Endothelial cell of umbilical vein (primary cell): Measurements from ENCODE around the gene RARRES1. TPM values are rescaled to one million over a fixed set of nuclear protein-coding genes. Genes with fewer than 3 reads are reported as not detected.

ENCODE experiments used
- BruUV-seq: library from RNA; stranded (reverse); fragments of 400-500 nt; replicated peaks from 2 replicates; lab custom pipeline; 2021; lab: Mats Ljungman, UMichigan
- CTCF ChIA-PET: fragments of 300-600, 350-600 bp; sonication (Branson Sonifier 250); formaldehyde crosslinking; loops from one replicate; lab custom pipeline; 2021; ENCODE audit warnings: antibody characterized with exemption, inconsistent platforms; lab: Charles Lee
- POLR2A ChIA-PET: fragments of 300-600, 350-600 bp; sonication (Branson Sonifier 250); formaldehyde crosslinking; loops from one replicate; lab custom pipeline; 2021; ENCODE audit warnings: antibody characterized with exemption, inconsistent platforms; lab: Charles Lee
- DNase-seq: peaks from one replicate; pipeline ENCODE4 v3.0.0-alpha.2; 2011; ENCODE audit warnings: low read depth, low spot score
- FAIRE-seq: peaks from 2 replicates; lab custom pipeline; 2011; peaks lifted over from hg19 to GRCh38; lab: Jason Lieb, UNC
- H2AFZ ChIP-seq: 2 replicates; pipeline ENCODE4 v1.6.0; 2012; ENCODE audit warnings: low read depth, low read length, control low read depth, inconsistent platforms
- H3K27ac ChIP-seq: 2 replicates; pipeline ENCODE4 v1.5.1; 2011; ENCODE audit warnings: low read depth, mild to moderate bottlenecking, control low read depth, low read length, moderate library complexity; ENCODE audit not compliant: insufficient read depth
- H3K27me3 ChIP-seq, 2 experiments: 2 replicates each; pipeline versions ENCODE4 v1.6.0 to v1.6.1; 2011; ENCODE audit warnings: low read length in 2 of 2, mixed read lengths in 1 of 2; ENCODE audit not compliant: control insufficient read depth in 2 of 2, insufficient read depth in 2 of 2
- H3K36me3 ChIP-seq, 2 experiments: 2 replicates in 1 of 2; 3 replicates in 1 of 2; pipeline ENCODE4 v1.5.1; 2011; ENCODE audit warnings: low read length in 2 of 2, mild to moderate bottlenecking in 1 of 2, moderate library complexity in 1 of 2; ENCODE audit not compliant: control insufficient read depth in 2 of 2, insufficient read depth in 2 of 2; ENCODE audit errors: extremely low read depth in 1 of 2
- H3K4me1 ChIP-seq: 3 replicates; pipeline ENCODE4 v1.5.1; 2011; ENCODE audit warnings: mild to moderate bottlenecking, low read length; ENCODE audit not compliant: control insufficient read depth, insufficient read depth; ENCODE audit errors: extremely low read depth
- H3K4me2 ChIP-seq: 2 replicates; pipeline ENCODE4 v1.6.1; 2011; ENCODE audit warnings: low read length, control low read depth, mixed read lengths; ENCODE audit not compliant: insufficient read depth
- H3K4me3 ChIP-seq, 3 experiments: fragments of 200-600 bp in 1 of 3; sonication (generic), shearing (Covaris generic) in 1 of 3; replicated peaks in 1 of 3; 2 replicates each; pipeline ENCODE4 v1.5.1; 2011 to 2016; ENCODE audit warnings: control low read depth in 3 of 3, low read length in 3 of 3, mild to moderate bottlenecking in 2 of 3, inconsistent platforms in 1 of 3, low read depth in 1 of 3, moderate library complexity in 1 of 3; ENCODE audit not compliant: insufficient read depth in 1 of 3
- H3K79me2 ChIP-seq: 2 replicates; pipeline ENCODE4 v1.6.0; 2012; ENCODE audit warnings: low read length, inconsistent platforms; ENCODE audit not compliant: control insufficient read depth, insufficient read depth
- H3K9ac ChIP-seq: replicated peaks from 2 replicates; pipeline ENCODE3; 2011; ENCODE audit warnings: low read length, control low read depth; ENCODE audit not compliant: insufficient read depth; ENCODE audit errors: extremely low read depth
- H3K9me1 ChIP-seq: replicated peaks from 3 replicates; pipeline ENCODE4 v1.6.0; 2011; ENCODE audit warnings: mild to moderate bottlenecking, low read length; ENCODE audit not compliant: control insufficient read depth, insufficient read depth; ENCODE audit errors: extremely low read depth
- H3K9me3 ChIP-seq: replicated peaks from 2 replicates; pipeline ENCODE4 v1.5.1; 2012; ENCODE audit warnings: low read length, inconsistent platforms; ENCODE audit not compliant: control insufficient read depth, insufficient read depth
- H4K20me1 ChIP-seq: replicated peaks from 2 replicates; pipeline ENCODE3; 2011; ENCODE audit warnings: mild to moderate bottlenecking, low read length; ENCODE audit not compliant: control insufficient read depth, insufficient read depth; ENCODE audit errors: extremely low read depth
- EZH2 ChIP-seq: IDR thresholded peaks from 2 replicates; pipeline ENCODE4 v1.6.1; 2012; ENCODE audit warnings: borderline replicate concordance, low read depth, mild to moderate bottlenecking, moderate library complexity, low read length, inconsistent platforms; ENCODE audit not compliant: severe bottlenecking
- FOS ChIP-seq: IDR thresholded peaks from 2 replicates; pipeline ENCODE4 v1.6.1; 2011; ENCODE audit warnings: mild to moderate bottlenecking, low read length, moderate library complexity, borderline replicate concordance; ENCODE audit not compliant: insufficient read depth
- GATA2 ChIP-seq: IDR thresholded peaks from 2 replicates; pipeline ENCODE4 v1.7.0; 2011; ENCODE audit warnings: low read depth, mild to moderate bottlenecking, moderate library complexity, mixed read lengths, low read length; ENCODE audit not compliant: insufficient read length, insufficient read depth
- JUN ChIP-seq: IDR thresholded peaks from 2 replicates; pipeline ENCODE4 v1.6.1; 2011; ENCODE audit warnings: borderline replicate concordance, low read depth; ENCODE audit not compliant: insufficient read length, insufficient read depth
- MYC ChIP-seq: IDR thresholded peaks from one replicate; pipeline ENCODE4 v1.6.1; 2011; ENCODE audit warnings: mild to moderate bottlenecking, low read depth, low read length
- POLR2A ChIP-seq: IDR thresholded peaks from 2 replicates; pipeline ENCODE4 v1.6.1; 2012; ENCODE audit warnings: low read depth, mild to moderate bottlenecking, control low read depth, low read length
- POLR2AphosphoS5 ChIP-seq: IDR thresholded peaks from 2 replicates; pipeline ENCODE4 v1.6.1; 2012; ENCODE audit warnings: low read depth, mild to moderate bottlenecking, control low read depth, low read length, moderate library complexity; ENCODE audit not compliant: insufficient read depth
- dilution Hi-C: fragments of 300-500 bp; cut with MboI; formaldehyde crosslinking; loops from one replicate; pipeline ENCODE4 v1.15.0; 2019; ENCODE audit warnings: low sequenced_read_pairs; ENCODE audit not compliant: extremely low pct_ligation_motif_present
- intact Hi-C: fragments of 100-400 bp; cut with micrococcal nuclease; formaldehyde crosslinking; loops from one replicate; pipeline ENCODE4 v1.10.0; 2022
- polyA plus RNA-seq, 4 experiments: library from polyadenylated mRNA; depleted of rRNA in 3 of 4; stranded (reverse) in 3 of 4; unstranded in 1 of 4; fragments of >200 nt; gene quantifications; 2 replicates each; pipeline versions ENCODE4 v1.2.1 to v1.2.3, GENCODE V29; 2011 to 2012; ENCODE audit warnings: missing spikeins in 1 of 4
- total RNA-seq: library from RNA; stranded (reverse); gene quantifications from 2 replicates; pipeline ENCODE4 v1.2.3, GENCODE V29; 2021
- TF ChIP-seq, protein P1 (sequence below): IDR thresholded peaks from 2 replicates; pipeline ENCODE4 v1.6.1; 2011; ENCODE audit not compliant: insufficient read depth, insufficient read length
- TF ChIP-seq, protein P2 (sequence below), 2 donors: IDR thresholded peaks; 1 replicate in 1 of 2; 2 replicates in 1 of 2; pipeline ENCODE4 v1.5.1; 2011; ENCODE audit warnings: low read length in 2 of 2, mild to moderate bottlenecking in 2 of 2, moderate library complexity in 2 of 2, control low read depth in 1 of 2, inconsistent platforms in 1 of 2, low read depth in 1 of 2; ENCODE audit not compliant: insufficient read depth in 1 of 2; ENCODE audit errors: extremely low read depth in 1 of 2

The RARRES1 gene
- total and polyA plus RNA-seq, 2 donors (not counting 3 experiments of a cell fraction or from before 2014, with no cell fraction given) = 0.98 to 1.5 TPM

DNA sequence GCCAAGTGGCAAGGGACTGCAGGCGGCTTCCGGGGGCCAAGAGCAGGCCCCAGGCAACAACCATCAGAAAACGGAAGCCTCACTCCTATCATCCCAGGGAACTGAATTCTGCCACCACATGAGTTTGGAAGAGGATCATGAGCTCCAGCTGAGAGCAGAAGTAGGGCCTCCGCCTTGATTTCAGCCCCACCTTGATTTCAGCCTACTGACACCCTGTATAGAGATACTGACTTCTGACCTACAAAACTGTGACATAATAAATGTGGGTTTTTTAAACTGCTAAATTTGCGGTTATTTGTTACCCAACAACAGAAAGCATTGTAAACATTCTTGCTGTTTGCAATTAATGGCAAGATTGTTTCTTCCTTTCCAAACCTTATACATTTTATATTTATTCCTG is 21.6 kb upstream of the RARRES1 start:
- Histone ChIP-seq H3K4me1 (no peaks in the 10 kb centered on the region), H3K27me3 (no peaks in the 10 kb centered on the region), H2AFZ (no peak overlapping the region), H3K79me2 (no peaks in the 10 kb centered on the region), H3K36me3 (no peaks in the 10 kb centered on the region), H4K20me1 (no peaks in the 10 kb centered on the region), H3K9me1 (no peaks in the 10 kb centered on the region), H3K9me3 (no peaks in the 10 kb centered on the region), H3K4me3 (no peak overlapping the region), H3K4me2 (no peak overlapping the region), H3K9ac (no peak overlapping the region), H3K27ac (no peak overlapping the region)
- ChIA-PET CTCF (interaction anchor here (1.8 to 3.1 kb wide), 2 partner anchors 20 to 26 kb away, joined by 3 to 11 read pairs; no protein-coding TSS in a partner anchor), POLR2A (no interaction called here)
- TF ChIP-seq, protein P1, sequence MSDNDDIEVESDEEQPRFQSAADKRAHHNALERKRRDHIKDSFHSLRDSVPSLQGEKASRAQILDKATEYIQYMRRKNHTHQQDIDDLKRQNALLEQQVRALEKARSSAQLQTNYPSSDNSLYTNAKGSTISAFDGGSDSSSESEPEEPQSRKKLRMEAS = no peak
- TF ChIP-seq POLR2A = no peak
- no peak for TF ChIP-seq FOS
- no peak for TF ChIP-seq EZH2
- TF ChIP-seq JUN = no peak
- TF ChIP-seq GATA2 = no peak
- no peak for FAIRE-seq
- no TSS peak for BruUV-seq
- intact Hi-C loops (no loop called here), dilution Hi-C loops (no loop called here)
- DNase-seq = no peak

DNA sequence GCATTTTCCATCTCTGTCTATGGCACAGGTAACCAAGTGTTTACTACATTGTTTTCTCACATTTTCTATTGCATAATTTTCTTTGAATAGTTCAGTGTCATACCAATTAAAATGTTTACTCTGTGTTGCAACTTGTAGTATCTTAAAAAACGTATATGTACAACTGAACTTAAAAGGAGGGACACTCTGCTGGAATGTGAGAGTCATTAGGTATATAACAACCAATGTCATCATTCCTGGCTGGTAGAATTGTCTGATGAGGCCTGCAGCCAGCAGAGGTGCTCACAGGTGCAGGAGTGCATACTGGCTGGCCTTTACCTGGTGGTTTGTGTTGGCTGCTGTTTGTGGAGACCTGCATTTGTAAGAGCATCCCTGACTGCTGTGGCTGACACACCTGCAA is 19.1 kb upstream of the RARRES1 start:
- no peaks in the 10 kb centered on the region for H3K36me3 ChIP-seq
- TF ChIP-seq EZH2 = no peak
- no peak for TF ChIP-seq JUN
- TF ChIP-seq GATA2 = no peak
- TF ChIP-seq, protein P1 = no peak
- TF ChIP-seq FOS = no peak
- TF ChIP-seq, protein P2, sequence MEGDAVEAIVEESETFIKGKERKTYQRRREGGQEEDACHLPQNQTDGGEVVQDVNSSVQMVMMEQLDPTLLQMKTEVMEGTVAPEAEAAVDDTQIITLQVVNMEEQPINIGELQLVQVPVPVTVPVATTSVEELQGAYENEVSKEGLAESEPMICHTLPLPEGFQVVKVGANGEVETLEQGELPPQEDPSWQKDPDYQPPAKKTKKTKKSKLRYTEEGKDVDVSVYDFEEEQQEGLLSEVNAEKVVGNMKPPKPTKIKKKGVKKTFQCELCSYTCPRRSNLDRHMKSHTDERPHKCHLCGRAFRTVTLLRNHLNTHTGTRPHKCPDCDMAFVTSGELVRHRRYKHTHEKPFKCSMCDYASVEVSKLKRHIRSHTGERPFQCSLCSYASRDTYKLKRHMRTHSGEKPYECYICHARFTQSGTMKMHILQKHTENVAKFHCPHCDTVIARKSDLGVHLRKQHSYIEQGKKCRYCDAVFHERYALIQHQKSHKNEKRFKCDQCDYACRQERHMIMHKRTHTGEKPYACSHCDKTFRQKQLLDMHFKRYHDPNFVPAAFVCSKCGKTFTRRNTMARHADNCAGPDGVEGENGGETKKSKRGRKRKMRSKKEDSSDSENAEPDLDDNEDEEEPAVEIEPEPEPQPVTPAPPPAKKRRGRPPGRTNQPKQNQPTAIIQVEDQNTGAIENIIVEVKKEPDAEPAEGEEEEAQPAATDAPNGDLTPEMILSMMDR (IDR thresholded peaks at IDR 0.05; ENCODE audit: extremely low read depth in 1 of 2, insufficient read depth in 1 of 2, low read depth in 1 of 2, low read length in 2 of 2) = no peak
- no peak for TF ChIP-seq POLR2AphosphoS5
- TF ChIP-seq MYC = no peak
- TF ChIP-seq POLR2A = no peak
- POLR2A ChIA-PET = no interaction called here
- H4K20me1 ChIP-seq = no peaks in the 10 kb centered on the region
- no peaks in the 10 kb centered on the region for H3K79me2 ChIP-seq
- no peak overlapping the region for H3K27ac ChIP-seq
- no peak overlapping the region for H2AFZ ChIP-seq
- no peak overlapping the region for H3K4me2 ChIP-seq
- intact Hi-C loops = no loop called here
- no peak overlapping the region for H3K4me3 ChIP-seq
- dilution Hi-C loops = no loop called here
- H3K9ac ChIP-seq = no peak overlapping the region
- DNase-seq = no peak
- no peaks in the 10 kb centered on the region for H3K9me3 ChIP-seq
- no TSS peak for BruUV-seq
- peaks cover 4% of the 10 kb centered on the region for H3K4me1 ChIP-seq
- FAIRE-seq = no peak
- H3K9me1 ChIP-seq = no peaks in the 10 kb centered on the region
- H3K27me3 ChIP-seq = no peaks in the 10 kb centered on the region
- CTCF ChIA-PET = interaction anchor here (0.8 kb wide), 1 partner anchor 10 kb away, joined by 3 read pairs; no protein-coding TSS in a partner anchor
